HG02588 (cell line): Measurements from ENCODE around the gene FAM219B.

Experiments used
- ATAC-seq: cut with Tn5 transposase; IDR thresholded peaks from one replicate; pipeline ENCODE4 v1.9.1; 2021; ENCODE audit warnings: mild to moderate bottlenecking, moderate library complexity; ENCODE audit not compliant: unreplicated experiment

The FAM219B gene

DNA sequence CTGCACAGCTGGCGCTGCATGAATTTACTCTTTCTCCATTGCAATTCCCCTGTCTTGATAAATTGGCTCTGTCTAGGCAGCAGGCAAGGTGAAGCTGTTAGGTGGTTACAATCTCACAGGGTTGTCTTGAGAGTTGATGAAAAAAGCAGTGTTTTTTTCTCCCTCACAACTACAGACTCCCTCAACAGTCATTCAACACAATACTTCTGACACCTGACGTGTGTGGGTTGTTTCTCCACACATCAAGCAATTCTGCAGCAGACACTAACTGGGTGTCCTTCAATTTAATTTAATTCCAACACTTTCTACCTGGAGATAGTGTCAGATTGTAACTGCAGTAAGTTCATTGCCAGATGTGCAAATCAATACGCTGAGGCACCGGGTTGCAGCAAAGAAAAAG, 28.4 kb downstream of the FAM219B start:
- ATAC-seq: no peak

- no peak for ATAC-seq
These were observed 32.8 kb downstream of the FAM219B start for GRCh38 chr15:74873756-74874424.

GRCh38 chr15:74873036-74873755, 33.5 kb downstream of the FAM219B start, which contains the start of gene SCAMP2:
Gene SCAMP2, minus strand, starts transcription at chr15:74873365. Its CDS starts 110 bp downstream, at chr15:74873255.
- peak; percentile 76 for ATAC-seq

- no peak for ATAC-seq
These were observed 34.0 kb downstream of the FAM219B start for GRCh38 chr15:74872702-74873035.

DNA sequence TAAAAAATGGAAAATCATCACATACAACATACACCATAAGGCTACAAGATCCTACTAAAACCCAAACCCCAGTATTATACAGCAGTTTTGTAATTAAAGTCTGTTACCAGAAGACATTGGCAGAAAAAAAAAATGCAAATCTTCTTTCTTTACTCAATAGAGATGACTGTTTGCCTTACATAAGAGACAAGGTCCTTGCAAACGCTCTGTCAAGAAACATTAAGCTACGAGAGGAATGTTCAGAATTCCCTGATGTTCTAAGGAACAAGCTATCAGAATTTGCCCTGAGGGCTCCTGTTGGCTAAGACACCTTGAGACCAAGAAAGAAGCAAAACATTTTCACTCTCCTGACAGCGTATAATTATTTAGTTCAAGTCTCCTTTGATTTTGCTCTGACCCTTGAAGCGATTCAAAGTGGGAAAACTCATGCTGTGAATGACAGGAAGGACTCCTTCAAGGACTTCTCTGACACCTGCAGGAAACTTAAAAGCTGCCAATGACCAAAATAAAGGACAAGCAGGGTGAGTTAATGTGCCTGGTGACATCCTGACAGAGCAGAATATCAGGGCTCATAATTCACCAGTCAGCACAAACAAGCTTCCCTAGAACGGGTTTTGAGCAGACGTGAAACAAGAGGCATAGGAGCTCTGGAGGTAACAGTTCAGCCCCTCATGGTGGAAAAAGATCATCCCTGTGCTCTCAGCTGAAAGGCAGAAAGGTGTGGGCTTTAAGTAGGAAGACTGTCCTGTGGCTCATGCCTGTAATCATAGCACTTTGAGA, 36.0 kb downstream of the FAM219B start:
- no peak for ATAC-seq

GRCh38 chr15:74869726-74870407, 36.8 kb downstream of the FAM219B start:
- peak; percentile 38 for ATAC-seq

- no peak for ATAC-seq
These were observed 37.3 kb downstream of the FAM219B start for GRCh38 chr15:74869372-74869725.

DNA sequence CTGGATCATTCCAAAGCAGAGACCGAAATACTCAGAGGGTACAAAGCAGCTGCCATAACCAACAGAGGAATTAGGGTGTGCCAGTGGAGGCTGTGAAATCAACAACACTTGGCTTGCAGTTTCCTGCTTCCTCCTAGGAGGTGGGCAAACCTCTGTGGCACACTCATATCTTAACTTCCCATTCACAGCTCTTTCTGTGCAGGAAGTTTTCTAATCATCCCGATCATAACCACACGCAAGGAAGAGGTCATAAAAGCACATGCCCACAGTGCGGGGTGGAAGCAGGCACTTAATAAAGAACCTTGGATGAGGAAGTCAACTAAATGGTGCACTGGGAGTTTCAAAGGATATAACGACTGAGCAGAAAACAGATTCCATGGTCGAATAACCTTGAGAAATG, 38.6 kb downstream of the FAM219B start:
- no peak for ATAC-seq

DNA sequence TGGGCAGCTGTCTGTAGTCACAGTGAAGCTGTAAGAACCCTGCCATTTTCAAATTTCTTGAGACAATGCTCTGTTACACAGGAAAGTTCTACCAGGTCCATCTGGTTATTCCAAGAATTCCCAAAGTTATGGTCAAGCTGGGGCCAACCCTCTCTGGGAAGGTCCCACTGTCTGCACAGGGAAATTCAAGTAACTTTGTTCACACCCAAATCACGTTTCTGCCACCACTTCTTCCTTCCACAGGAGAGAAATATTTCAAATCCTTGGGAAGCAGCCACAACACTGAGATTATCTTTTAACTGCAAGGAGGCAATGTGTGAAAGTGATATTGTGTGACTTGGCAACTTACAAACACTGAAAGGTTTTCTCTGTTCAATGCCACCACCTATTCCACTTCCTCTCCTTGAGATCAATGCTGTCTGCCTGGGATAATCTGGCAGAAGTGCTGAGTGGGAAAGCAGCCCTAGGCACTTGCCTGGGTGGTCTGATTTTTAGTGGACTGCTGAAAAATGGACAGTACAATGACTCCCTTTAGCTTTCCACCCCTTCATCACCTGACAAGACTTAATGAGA, 39.1 kb downstream of the FAM219B start:
- ATAC-seq: no peak

DNA sequence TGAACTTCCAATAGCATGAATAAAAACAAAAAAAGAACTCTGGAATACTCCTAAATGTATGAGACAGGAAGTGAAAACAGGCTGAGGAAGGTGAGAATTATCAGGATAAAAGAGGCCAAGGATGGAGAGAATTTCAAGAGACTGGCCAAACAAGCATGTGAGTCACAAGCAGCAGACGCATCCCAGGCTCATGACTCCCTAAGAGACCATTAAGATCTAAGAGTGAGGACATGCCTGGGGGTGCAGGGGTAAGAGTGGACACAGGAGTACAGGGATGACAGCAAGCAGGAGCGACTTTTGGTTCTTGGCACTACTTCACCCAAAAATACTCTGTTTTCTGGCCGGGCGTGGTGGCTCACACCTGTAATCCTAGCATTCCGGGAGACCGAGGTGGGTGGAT, 40.6 kb downstream of the FAM219B start:
- ATAC-seq: no peak

DNA sequence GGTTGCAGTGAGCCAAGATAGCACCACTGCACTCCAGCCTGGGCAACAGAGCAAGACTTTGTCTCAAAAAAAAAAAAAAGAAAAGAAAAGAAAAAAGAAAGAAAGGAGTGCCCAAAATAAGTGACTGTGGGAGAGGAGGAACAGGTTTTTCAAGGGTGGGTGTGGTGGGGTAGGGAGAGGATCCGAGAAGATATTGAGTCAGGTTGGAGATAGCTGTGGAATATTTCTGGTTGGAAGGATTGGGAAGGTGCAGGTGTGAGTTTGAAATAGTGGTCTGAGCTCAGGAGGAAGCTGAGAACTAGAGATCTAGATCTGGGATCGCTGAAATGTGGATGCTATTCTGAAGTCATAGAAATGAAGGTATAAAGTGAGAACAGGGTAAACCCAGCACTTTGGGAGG, 41.3 kb downstream of the FAM219B start:
- no peak for ATAC-seq

DNA sequence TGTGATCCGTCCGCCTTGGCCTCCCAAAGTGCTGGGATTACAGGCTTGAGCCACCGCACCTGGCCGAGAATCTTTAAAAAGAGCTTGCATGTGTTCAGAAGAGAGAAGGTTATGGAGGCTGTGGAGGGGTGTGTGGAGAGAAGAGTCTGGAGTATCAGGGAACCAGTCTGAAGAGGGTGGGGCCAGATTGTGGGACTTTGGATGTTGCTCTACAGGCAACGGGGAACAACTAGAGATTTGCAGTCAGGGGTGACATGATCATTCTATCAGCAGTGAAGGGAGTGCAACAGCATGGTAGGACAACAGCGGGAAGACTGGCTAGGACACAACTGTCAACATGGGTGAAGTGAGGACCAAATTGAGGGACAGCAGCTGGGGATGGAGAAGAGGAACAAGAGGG, 42.4 kb downstream of the FAM219B start:
- no peak for ATAC-seq

GRCh38 chr15:74863239-74864056, 43.2 kb downstream of the FAM219B start:
- ATAC-seq: no peak

- no peak for ATAC-seq
These were observed 48.3 kb downstream of the FAM219B start for GRCh38 chr15:74858369-74858740.

DNA sequence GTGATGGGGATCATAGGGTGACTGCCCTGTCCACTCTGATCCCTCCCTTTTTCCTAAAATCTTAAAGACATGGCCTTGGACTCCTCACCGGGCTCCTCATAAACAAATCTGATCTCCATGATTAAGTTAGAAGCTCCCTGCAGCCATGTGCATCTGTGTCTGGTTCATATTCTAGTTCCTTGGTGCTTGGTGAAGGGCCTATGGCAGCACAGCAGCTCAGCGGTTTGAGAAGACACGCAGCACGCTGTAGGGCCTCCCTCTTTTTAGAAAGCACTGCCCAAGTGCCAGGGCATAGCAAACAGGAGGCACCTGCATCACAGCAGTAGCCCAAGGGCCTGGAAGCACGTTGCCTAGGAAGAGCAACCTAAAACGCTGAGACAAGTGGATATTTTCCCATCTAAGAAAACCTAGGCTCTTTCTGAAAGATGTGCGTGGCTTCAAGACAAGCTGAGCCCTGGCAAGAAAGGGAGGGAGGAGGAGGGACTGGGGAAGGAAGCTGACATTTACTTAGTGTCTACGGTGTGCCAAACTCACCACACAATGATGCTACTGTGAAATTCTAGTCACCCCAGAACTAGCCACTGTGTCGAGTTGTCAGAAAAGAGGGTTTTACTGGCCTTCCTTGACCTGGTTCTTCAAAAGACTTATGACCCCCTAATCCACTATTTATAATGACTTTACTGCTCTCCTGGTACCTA, 48.8 kb downstream of the FAM219B start:
- no peak for ATAC-seq

DNA sequence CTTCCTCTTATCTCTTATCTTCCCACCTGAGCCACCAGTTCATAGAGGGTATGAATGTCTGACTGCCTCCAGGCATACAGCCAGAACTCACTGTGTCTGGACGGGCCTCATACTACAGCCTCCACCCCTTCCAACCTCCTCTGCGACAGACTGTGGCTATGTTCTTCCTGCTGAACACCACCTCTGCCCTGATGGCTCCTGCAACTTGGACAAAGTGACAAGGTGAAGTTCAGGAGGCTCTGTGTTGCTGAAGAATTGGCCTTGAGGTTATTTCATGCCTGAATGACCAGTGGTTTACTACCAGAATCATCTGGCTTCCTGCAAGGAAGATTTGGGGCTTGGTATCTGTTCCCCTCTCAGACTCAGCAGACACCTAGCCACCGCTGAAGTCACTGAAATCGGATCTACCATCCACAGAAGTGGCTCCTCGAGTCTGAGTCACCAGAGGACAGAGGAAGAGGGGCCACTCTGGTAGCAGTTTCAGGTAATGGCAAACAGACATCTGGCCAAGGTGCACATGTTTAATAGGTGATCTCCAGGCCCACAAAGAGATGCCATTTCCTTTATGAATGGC, 49.5 kb downstream of the FAM219B start:
- ATAC-seq: peak; percentile 66

- ATAC-seq: no peak
These were observed 50.1 kb downstream of the FAM219B start for GRCh38 chr15:74856537-74856936.

- ATAC-seq: no peak
These were observed 50.8 kb downstream of the FAM219B start for GRCh38 chr15:74855857-74856256.

DNA sequence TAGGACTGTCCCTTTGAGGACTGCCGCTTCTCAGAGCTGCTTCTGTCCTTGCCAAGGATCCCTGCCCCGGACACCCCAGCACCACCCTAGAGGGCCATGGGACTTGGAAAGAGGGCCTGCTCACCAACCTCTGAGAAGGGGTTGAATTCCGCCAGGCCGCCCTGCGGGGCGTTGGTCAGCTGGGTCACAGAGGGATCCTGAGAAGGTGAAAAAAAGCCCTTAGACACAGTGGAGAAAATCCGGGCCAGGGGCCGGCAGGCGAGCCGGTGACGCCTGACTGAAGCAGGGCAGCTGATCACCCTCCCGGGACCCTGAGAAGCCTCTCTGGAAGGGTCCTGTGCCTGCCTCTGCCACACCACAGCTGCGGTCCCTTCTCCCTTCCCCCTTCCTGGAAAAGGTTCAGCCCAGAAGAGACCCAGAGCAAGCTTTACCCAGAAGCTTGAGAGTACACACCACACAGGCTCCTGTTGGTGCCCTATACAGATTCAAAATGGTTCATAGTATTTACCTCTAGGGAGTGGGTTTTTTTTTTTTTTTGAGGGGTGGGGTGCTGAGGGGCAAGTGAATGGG, 52.1 kb downstream of the FAM219B start:
- no peak for ATAC-seq
